Activated CD4-positive, alpha-beta T cell treated with anti-CD3 and anti-CD28 coated beads for 36 hours (primary cell): ENCODE data around the gene SLC25A26. TPM values are rescaled to one million over a fixed set of nuclear protein-coding genes. Genes with fewer than 3 reads are reported as not detected.
A peak's percentile ranks its signal among the peaks of the same experiment; 100 is the strongest.

Source experiments
- ATAC-seq: fragments of 200-7000 bp; cut with Tn5 transposase; one replicate; pipeline ENCODE4 v1.10.0; 2021; ENCODE audit warnings: mild to moderate bottlenecking, moderate library complexity
- CTCF ChIA-PET: fragments of 350-600 bp; sonication (Branson Sonifier 250); formaldehyde crosslinking; loops from one replicate; lab custom pipeline; 2021; ENCODE audit warnings: antibody characterized with exemption; lab: Charles Lee
- POLR2A ChIA-PET: fragments of 350-600 bp; sonication (Branson Sonifier 250); formaldehyde crosslinking; loops from one replicate; lab custom pipeline; 2021; ENCODE audit warnings: antibody characterized with exemption, inconsistent platforms; lab: Charles Lee
- DNase-seq: peaks from one replicate; pipeline ENCODE4 v3.0.0-alpha.2; 2020
- H3K27ac Mint-ChIP-seq: one replicate; pipeline ENCODE4 v1.8.0; 2021; ENCODE audit warnings: mixed read lengths
- H3K27me3 Mint-ChIP-seq: one replicate; pipeline ENCODE4 v1.8.0; 2021; ENCODE audit warnings: mixed read lengths
- H3K36me3 Mint-ChIP-seq: one replicate; pipeline ENCODE4 v1.8.0; 2021; ENCODE audit warnings: low read depth, mixed read lengths
- H3K4me1 Mint-ChIP-seq: one replicate; pipeline ENCODE4 v1.8.0; 2021; ENCODE audit warnings: mixed read lengths
- H3K4me3 Mint-ChIP-seq: one replicate; pipeline ENCODE4 v1.8.0; 2021; ENCODE audit warnings: mild to moderate bottlenecking, moderate library complexity, mixed read lengths
- H3K9me3 Mint-ChIP-seq: one replicate; pipeline ENCODE4 v1.8.0; 2021; ENCODE audit warnings: low read depth, mixed read lengths
- intact Hi-C, 2 experiments: fragments of 100-400 bp; cut with DNase I in 1 of 2; cut with micrococcal nuclease in 1 of 2; formaldehyde crosslinking; loops; one replicate each; pipeline versions ENCODE4 v1.14.2 to v1.15.1; 2022 to 2024; cut with DNase I, micrococcal nuclease
- total RNA-seq, 2 experiments: library from RNA; stranded (reverse); gene quantifications; one replicate each; pipeline ENCODE4 v1.2.3, GENCODE V29; 2021

Gene SLC25A26
- total RNA-seq, 2 experiments from 2014 or later = 14.2 to 22.7 TPM

- H3K36me3 Mint-ChIP-seq = peaks cover 21% of the 10 kb centered on the region
- no peaks in the 10 kb centered on the region for H3K9me3 Mint-ChIP-seq
- peaks cover 8% of the 10 kb centered on the region for H3K4me1 Mint-ChIP-seq
- H3K27me3 Mint-ChIP-seq = no peaks in the 10 kb centered on the region
- ChIA-PET CTCF (interaction anchor here (0.6 to 1.9 kb wide), 7 partner anchors 16 to 412 kb away, joined by 3 to 10 read pairs (median 3); no protein-coding TSS in a partner anchor), POLR2A (no interaction called here)
- no peak overlapping the region for H3K27ac Mint-ChIP-seq
- DNase-seq (no peak), ATAC-seq (no peak)
- H3K4me3 Mint-ChIP-seq = no peak overlapping the region
- intact Hi-C loops = loop anchor here in 1 of 2 experiments (2.0 to 10.0 kb wide), 2 partner anchors 91 to 135 kb away; partner anchors contain the start of gene LRIG1
Measured at GRCh38 chr3:66409771-66410754, 189.3 kb downstream of the SLC25A26 start.

GRCh38 chr3:66410976-66411375 is 190.2 kb downstream of the SLC25A26 start:
- ATAC-seq = no peak
- POLR2A ChIA-PET = no interaction called here
- peaks cover 8% of the 10 kb centered on the region for H3K4me1 Mint-ChIP-seq
- intact Hi-C loops = no loop called here
- no peak for DNase-seq
- no peak overlapping the region for H3K27ac Mint-ChIP-seq
- H3K27me3 Mint-ChIP-seq = no peaks in the 10 kb centered on the region
- no peak overlapping the region for H3K4me3 Mint-ChIP-seq
- H3K36me3 Mint-ChIP-seq = peaks cover 20% of the 10 kb centered on the region
- H3K9me3 Mint-ChIP-seq = no peaks in the 10 kb centered on the region
- CTCF ChIA-PET = interaction anchor here (0.6 to 1.3 kb wide), 3 partner anchors 123 to 408 kb away, joined by 3 read pairs; no protein-coding TSS in a partner anchor

GRCh38 chr3:66411474-66411873 is 190.7 kb downstream of the SLC25A26 start:
- no peak overlapping the region for H3K27ac Mint-ChIP-seq
- peaks cover 8% of the 10 kb centered on the region for H3K4me1 Mint-ChIP-seq
- ChIA-PET POLR2A (no interaction called here), CTCF (interaction anchor here (0.9 to 1.8 kb wide), 3 partner anchors 80 to 407 kb away, joined by 3 to 4 read pairs (median 3); no protein-coding TSS in a partner anchor)
- intact Hi-C loops = no loop called here
- no peaks in the 10 kb centered on the region for H3K9me3 Mint-ChIP-seq
- H3K36me3 Mint-ChIP-seq = peaks cover 22% of the 10 kb centered on the region
- H3K4me3 Mint-ChIP-seq = no peak overlapping the region
- no peaks in the 10 kb centered on the region for H3K27me3 Mint-ChIP-seq
- ATAC-seq (no peak), DNase-seq (no peak)

GRCh38 chr3:66411961-66412887 is 191.4 kb downstream of the SLC25A26 start:
- POLR2A ChIA-PET = no interaction called here
- peaks cover 22% of the 10 kb centered on the region for H3K36me3 Mint-ChIP-seq
- H3K27ac Mint-ChIP-seq = no peak overlapping the region
- ATAC-seq (no peak), DNase-seq (no peak)
- no peaks in the 10 kb centered on the region for H3K9me3 Mint-ChIP-seq
- H3K27me3 Mint-ChIP-seq = no peaks in the 10 kb centered on the region
- no peak overlapping the region for H3K4me3 Mint-ChIP-seq
- CTCF ChIA-PET = interaction anchor here (0.6 to 1.8 kb wide), 3 partner anchors 37 to 149 kb away, joined by 3 to 4 read pairs (median 3); no protein-coding TSS in a partner anchor
- H3K4me1 Mint-ChIP-seq = peaks cover 8% of the 10 kb centered on the region
- intact Hi-C loops = no loop called here

- peak overlapping the region; percentile 53 for H3K27ac Mint-ChIP-seq
Measured at GRCh38 chr3:66413151-66413751, 192.4 kb downstream of the SLC25A26 start.

GRCh38 chr3:66414846-66415245 is 194.0 kb downstream of the SLC25A26 start:
- DNase-seq (no peak), ATAC-seq (no peak)
- Mint-ChIP-seq H3K4me3 (no peak overlapping the region), H3K36me3 (peaks cover 26% of the 10 kb centered on the region), H3K27ac (peak overlapping the region; percentile 9), H3K4me1 (peaks cover 9% of the 10 kb centered on the region), H3K9me3 (no peaks in the 10 kb centered on the region), H3K27me3 (no peaks in the 10 kb centered on the region)
- POLR2A ChIA-PET = no interaction called here
- CTCF ChIA-PET = interaction anchor here (0.7 kb wide), 1 partner anchor 87 kb away, joined by 3 read pairs; no protein-coding TSS in a partner anchor
- intact Hi-C loops = no loop called here

More at GRCh38 chr3:66413151-66413751, 192.4 kb downstream of the SLC25A26 start:
- peak; percentile 92 for ATAC-seq
- intact Hi-C loops = no loop called here
- POLR2A ChIA-PET = interaction anchor here (0.6 kb wide), 1 partner anchor 508 kb away, joined by 3 read pairs; no protein-coding TSS in a partner anchor
- H3K36me3 Mint-ChIP-seq = peaks cover 22% of the 10 kb centered on the region
- H3K4me1 Mint-ChIP-seq = peaks cover 8% of the 10 kb centered on the region
- no peak overlapping the region for H3K4me3 Mint-ChIP-seq
- H3K9me3 Mint-ChIP-seq = no peaks in the 10 kb centered on the region
- peak; percentile 37 for DNase-seq
- H3K27me3 Mint-ChIP-seq = no peaks in the 10 kb centered on the region
- CTCF ChIA-PET = interaction anchor here (0.6 to 1.8 kb wide), 2 partner anchors 10 to 78 kb away, joined by 3 to 4 read pairs; no protein-coding TSS in a partner anchor

- Mint-ChIP-seq H3K36me3 (peaks cover 33% of the 10 kb centered on the region), H3K27ac (no peak overlapping the region), H3K9me3 (peaks cover 7% of the 10 kb centered on the region), H3K4me3 (no peak overlapping the region), H3K27me3 (no peaks in the 10 kb centered on the region), H3K4me1 (peaks cover 16% of the 10 kb centered on the region)
- intact Hi-C loops = no loop called here
- ChIA-PET CTCF (no interaction called here), POLR2A (no interaction called here)
- ATAC-seq (no peak), DNase-seq (no peak)
Measured at GRCh38 chr3:66415867-66416428, 195.1 kb downstream of the SLC25A26 start.

GRCh38 chr3:66416556-66417304 is 195.9 kb downstream of the SLC25A26 start:
- intact Hi-C loops = no loop called here
- DNase-seq (no peak), ATAC-seq (no peak)
- Mint-ChIP-seq H3K4me1 (peaks cover 16% of the 10 kb centered on the region), H3K36me3 (peaks cover 34% of the 10 kb centered on the region), H3K27me3 (no peaks in the 10 kb centered on the region), H3K27ac (no peak overlapping the region), H3K4me3 (no peak overlapping the region), H3K9me3 (peaks cover 12% of the 10 kb centered on the region)
- ChIA-PET POLR2A (no interaction called here), CTCF (no interaction called here)

- Mint-ChIP-seq H3K27me3 (no peaks in the 10 kb centered on the region), H3K36me3 (peaks cover 41% of the 10 kb centered on the region), H3K27ac (no peak overlapping the region), H3K9me3 (peaks cover 21% of the 10 kb centered on the region), H3K4me3 (no peak overlapping the region), H3K4me1 (peaks cover 10% of the 10 kb centered on the region)
- CTCF ChIA-PET = interaction anchor here (1.2 kb wide), 1 partner anchor 10 kb away, joined by 4 read pairs; no protein-coding TSS in a partner anchor
- DNase-seq = no peak
- POLR2A ChIA-PET = no interaction called here
- intact Hi-C loops = no loop called here
- no peak for ATAC-seq
Measured at GRCh38 chr3:66418475-66418931, 197.7 kb downstream of the SLC25A26 start.

- intact Hi-C loops = no loop called here
- Mint-ChIP-seq H3K27ac (no peak overlapping the region), H3K27me3 (no peaks in the 10 kb centered on the region), H3K9me3 (peaks cover 22% of the 10 kb centered on the region), H3K36me3 (peaks cover 44% of the 10 kb centered on the region), H3K4me3 (no peak overlapping the region), H3K4me1 (peaks cover 12% of the 10 kb centered on the region)
- DNase-seq (no peak), ATAC-seq (no peak)
- ChIA-PET POLR2A (no interaction called here), CTCF (no interaction called here)
Measured at GRCh38 chr3:66419036-66419435, 198.2 kb downstream of the SLC25A26 start.
